ENCODE data around the gene TBC1D5. TPM values are rescaled to one million over a fixed set of nuclear protein-coding genes. Genes with fewer than 3 reads are reported as not detected.

The TBC1D5 gene
- polyA plus RNA-seq, 2 of the 4 experiments (the other 2 are of a cell fraction) = 36.7 to 72.2 TPM

DNA sequence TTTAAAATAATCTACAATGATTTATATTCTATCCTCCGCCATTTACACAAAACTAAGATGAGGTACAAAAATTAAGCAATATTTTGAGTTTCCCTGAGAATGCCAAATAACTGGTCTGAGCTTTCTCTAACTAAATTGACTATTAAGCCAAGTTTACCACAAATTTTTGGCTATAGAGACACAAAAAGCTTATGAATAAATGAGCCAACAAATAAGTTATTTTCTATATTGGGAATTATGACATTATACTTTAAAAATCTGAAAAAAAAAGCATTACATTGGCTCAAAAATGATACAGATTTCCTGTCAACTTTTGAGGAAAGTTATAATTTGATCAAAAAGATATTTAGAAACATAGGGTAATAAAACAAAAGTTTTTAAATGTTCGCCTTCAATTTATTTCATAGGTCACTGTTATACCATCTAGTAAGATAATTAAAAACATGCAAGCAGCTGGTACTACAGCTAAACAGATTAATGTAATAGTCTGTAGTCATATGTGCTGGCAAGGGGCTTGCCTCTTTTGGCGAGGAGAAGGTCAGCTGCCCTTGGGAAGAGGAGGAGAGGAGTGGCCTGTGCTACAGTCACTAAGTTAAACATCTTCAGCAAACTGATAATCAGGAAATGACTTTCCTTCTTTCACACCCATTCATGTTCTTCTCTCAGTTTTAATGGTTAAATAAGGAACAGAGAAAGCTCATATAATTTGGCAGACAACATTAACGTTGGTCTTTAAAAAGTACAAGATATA lies 318.5 kb downstream of the TBC1D5 start:
- TF ChIP-seq MAZ (IDR thresholded peaks at IDR 0.05; ENCODE audit: borderline replicate concordance, low read depth, low read length) = no peak
- POLR2A ChIA-PET = no interaction called here
- peak in 1 of 2 experiments; percentile 38; a peak in 1 of 6 replicates for ATAC-seq
- DNase-seq (ENCODE audit: low read depth in 1 of 2, low spot score in 1 of 2) = no peak
- CTCF ChIA-PET = interaction anchor here (1.1 to 4.9 kb wide), 2 partner anchors 10 to 417 kb away, joined by 3 to 21 read pairs; no protein-coding TSS in a partner anchor
- no peak overlapping the region for H3K4me3 ChIP-seq
- H3K4me1 ChIP-seq = peaks cover 21% of the 10 kb centered on the region
- peak overlapping the region; percentile 7; the same call in 2 of the 3 replicates for H3K4me2 ChIP-seq
- no peak overlapping the region for H3K27ac ChIP-seq
- WGBS (ENCODE audit: missing lambda C conversion rate) = 64% methylated on average over 4 of the region's 4 CpGs
- peak; percentile 73 for FAIRE-seq
- H3K9me3 ChIP-seq = no peaks in the 10 kb centered on the region

DNA sequence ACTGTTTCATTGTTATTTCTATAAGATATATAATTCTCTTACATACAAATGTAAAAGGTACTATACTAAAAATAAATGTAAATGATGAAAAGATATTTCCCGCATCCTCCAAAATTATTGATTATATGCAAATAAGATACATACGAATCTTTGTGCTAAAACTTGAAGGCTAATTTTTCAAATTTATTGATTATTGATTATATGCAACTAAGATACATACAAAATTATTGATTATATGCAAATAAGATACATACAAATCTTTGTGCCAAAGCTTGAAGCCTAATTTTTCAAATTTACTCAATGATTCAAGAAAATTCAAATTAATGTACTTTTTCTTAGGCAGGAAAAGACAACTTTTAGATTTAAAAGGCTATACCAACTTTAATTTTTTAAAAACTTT lies 319.8 kb downstream of the TBC1D5 start:
- H3K4me3 ChIP-seq = no peak overlapping the region
- POLR2A ChIA-PET = no interaction called here
- H3K9me3 ChIP-seq = no peaks in the 10 kb centered on the region
- peaks cover 21% of the 10 kb centered on the region for H3K4me1 ChIP-seq
- no peak overlapping the region for H3K27ac ChIP-seq
- no peak overlapping the region for H3K4me2 ChIP-seq
- FAIRE-seq = no peak
- TF ChIP-seq FOXS1 (CRISPR knock-in tag; IDR thresholded peaks at IDR 0.05) (no peak), HOXB13 (CRISPR knock-in tag; IDR thresholded peaks at IDR 0.05; ENCODE audit: low read depth) (no peak), CEBPB (IDR thresholded peaks at IDR 0.05) (no peak), ZNF302 (CRISPR knock-in tag; IDR thresholded peaks at IDR 0.05) (no peak), RNF2 (IDR thresholded peaks at IDR 0.05; ENCODE audit: borderline replicate concordance, low read depth) (no peak), RFX5 (IDR thresholded peaks at IDR 0.05) (no peak), TFCP2L1 (CRISPR knock-in tag; IDR thresholded peaks at IDR 0.05) (no peak), JUN (IDR thresholded peaks at IDR 0.05) (no peak), RAD21 (conservative IDR thresholded peaks at IDR 0.05 in 1 of 2, IDR thresholded peaks at IDR 0.05 in 1 of 2) (no peak), GATA3 (IDR thresholded peaks at IDR 0.05; ENCODE audit: borderline replicate concordance) (no peak), MAZ (IDR thresholded peaks at IDR 0.05; ENCODE audit: borderline replicate concordance, low read depth, low read length) (no peak), FOSL2 (IDR thresholded peaks at IDR 0.05) (no peak), FOSL2 (CRISPR knock-in tag; IDR thresholded peaks at IDR 0.05) (no peak), HEYL (CRISPR knock-in tag; IDR thresholded peaks at IDR 0.05) (no peak), JUNB (IDR thresholded peaks at IDR 0.05) (no peak), POLR2A (IDR thresholded peaks at IDR 0.05; ENCODE audit: low read length) (no peak)
- TF ChIP-seq, protein P1, sequence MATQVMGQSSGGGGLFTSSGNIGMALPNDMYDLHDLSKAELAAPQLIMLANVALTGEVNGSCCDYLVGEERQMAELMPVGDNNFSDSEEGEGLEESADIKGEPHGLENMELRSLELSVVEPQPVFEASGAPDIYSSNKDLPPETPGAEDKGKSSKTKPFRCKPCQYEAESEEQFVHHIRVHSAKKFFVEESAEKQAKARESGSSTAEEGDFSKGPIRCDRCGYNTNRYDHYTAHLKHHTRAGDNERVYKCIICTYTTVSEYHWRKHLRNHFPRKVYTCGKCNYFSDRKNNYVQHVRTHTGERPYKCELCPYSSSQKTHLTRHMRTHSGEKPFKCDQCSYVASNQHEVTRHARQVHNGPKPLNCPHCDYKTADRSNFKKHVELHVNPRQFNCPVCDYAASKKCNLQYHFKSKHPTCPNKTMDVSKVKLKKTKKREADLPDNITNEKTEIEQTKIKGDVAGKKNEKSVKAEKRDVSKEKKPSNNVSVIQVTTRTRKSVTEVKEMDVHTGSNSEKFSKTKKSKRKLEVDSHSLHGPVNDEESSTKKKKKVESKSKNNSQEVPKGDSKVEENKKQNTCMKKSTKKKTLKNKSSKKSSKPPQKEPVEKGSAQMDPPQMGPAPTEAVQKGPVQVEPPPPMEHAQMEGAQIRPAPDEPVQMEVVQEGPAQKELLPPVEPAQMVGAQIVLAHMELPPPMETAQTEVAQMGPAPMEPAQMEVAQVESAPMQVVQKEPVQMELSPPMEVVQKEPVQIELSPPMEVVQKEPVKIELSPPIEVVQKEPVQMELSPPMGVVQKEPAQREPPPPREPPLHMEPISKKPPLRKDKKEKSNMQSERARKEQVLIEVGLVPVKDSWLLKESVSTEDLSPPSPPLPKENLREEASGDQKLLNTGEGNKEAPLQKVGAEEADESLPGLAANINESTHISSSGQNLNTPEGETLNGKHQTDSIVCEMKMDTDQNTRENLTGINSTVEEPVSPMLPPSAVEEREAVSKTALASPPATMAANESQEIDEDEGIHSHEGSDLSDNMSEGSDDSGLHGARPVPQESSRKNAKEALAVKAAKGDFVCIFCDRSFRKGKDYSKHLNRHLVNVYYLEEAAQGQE (IDR thresholded peaks at IDR 0.05) = no peak
- TF ChIP-seq, protein P2, sequence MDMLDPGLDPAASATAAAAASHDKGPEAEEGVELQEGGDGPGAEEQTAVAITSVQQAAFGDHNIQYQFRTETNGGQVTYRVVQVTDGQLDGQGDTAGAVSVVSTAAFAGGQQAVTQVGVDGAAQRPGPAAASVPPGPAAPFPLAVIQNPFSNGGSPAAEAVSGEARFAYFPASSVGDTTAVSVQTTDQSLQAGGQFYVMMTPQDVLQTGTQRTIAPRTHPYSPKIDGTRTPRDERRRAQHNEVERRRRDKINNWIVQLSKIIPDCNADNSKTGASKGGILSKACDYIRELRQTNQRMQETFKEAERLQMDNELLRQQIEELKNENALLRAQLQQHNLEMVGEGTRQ (IDR thresholded peaks at IDR 0.05) = no peak
- TF ChIP-seq, protein P3, sequence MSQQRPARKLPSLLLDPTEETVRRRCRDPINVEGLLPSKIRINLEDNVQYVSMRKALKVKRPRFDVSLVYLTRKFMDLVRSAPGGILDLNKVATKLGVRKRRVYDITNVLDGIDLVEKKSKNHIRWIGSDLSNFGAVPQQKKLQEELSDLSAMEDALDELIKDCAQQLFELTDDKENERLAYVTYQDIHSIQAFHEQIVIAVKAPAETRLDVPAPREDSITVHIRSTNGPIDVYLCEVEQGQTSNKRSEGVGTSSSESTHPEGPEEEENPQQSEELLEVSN (IDR thresholded peaks at IDR 0.05; ENCODE audit: borderline replicate concordance, low read depth) = no peak
- TF ChIP-seq, protein P4, sequence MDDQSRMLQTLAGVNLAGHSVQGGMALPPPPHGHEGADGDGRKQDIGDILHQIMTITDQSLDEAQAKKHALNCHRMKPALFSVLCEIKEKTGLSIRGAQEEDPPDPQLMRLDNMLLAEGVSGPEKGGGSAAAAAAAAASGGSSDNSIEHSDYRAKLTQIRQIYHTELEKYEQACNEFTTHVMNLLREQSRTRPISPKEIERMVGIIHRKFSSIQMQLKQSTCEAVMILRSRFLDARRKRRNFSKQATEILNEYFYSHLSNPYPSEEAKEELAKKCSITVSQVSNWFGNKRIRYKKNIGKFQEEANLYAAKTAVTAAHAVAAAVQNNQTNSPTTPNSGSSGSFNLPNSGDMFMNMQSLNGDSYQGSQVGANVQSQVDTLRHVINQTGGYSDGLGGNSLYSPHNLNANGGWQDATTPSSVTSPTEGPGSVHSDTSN (IDR thresholded peaks at IDR 0.05) = no peak
- 92% methylated on average over 2 of the region's 2 CpGs for WGBS (ENCODE audit: missing lambda C conversion rate)
- DNase-seq (ENCODE audit: low read depth in 1 of 2, low spot score in 1 of 2) = no peak
- no peak for ATAC-seq
- CTCF ChIA-PET = interaction anchor here (4.9 kb wide), 1 partner anchor 8 kb away, joined by 21 read pairs; no protein-coding TSS in a partner anchor

All from A549 (cell line).